ENCODE data around the gene LEO1.
A peak's percentile ranks its signal among the peaks of the same experiment; 100 is the strongest.

LEO1 gene

GRCh38 chr15:51917493-51917892 lies 54.1 kb downstream of the LEO1 start:
- Histone ChIP-seq H3K4me3 (replicated peaks; ENCODE audit: low read depth, low read length) (no peak overlapping the region), H3K36me3 (ENCODE audit: control insufficient read depth, insufficient read depth, low read length) (peaks cover 10% of the 10 kb centered on the region), H3K27me3 (replicated peaks; ENCODE audit: control insufficient read depth, insufficient read depth, low read length) (no peaks in the 10 kb centered on the region)
- TF ChIP-seq CTCF (IDR thresholded peaks at IDR 0.05; ENCODE audit: insufficient read depth, low read length, poor library complexity, severe bottlenecking): peak; percentile 38
- DNase-seq (ENCODE audit: extremely low read depth, insufficient read length): no peak

GRCh38 chr15:51912528-51912927 lies 59.0 kb downstream of the LEO1 start:
- Histone ChIP-seq H3K4me3 (replicated peaks; ENCODE audit: low read depth, low read length) (no peak overlapping the region), H3K36me3 (ENCODE audit: control insufficient read depth, insufficient read depth, low read length) (peaks cover 2% of the 10 kb centered on the region), H3K27me3 (replicated peaks; ENCODE audit: control insufficient read depth, insufficient read depth, low read length) (no peaks in the 10 kb centered on the region)
- no peak for DNase-seq (ENCODE audit: extremely low read depth, insufficient read length)
- TF ChIP-seq CTCF (IDR thresholded peaks at IDR 0.05; ENCODE audit: insufficient read depth, low read length, poor library complexity, severe bottlenecking): no peak

- Histone ChIP-seq H3K36me3 (ENCODE audit: control insufficient read depth, insufficient read depth, low read length) (peaks cover 2% of the 10 kb centered on the region), H3K27me3 (replicated peaks; ENCODE audit: control insufficient read depth, insufficient read depth, low read length) (no peaks in the 10 kb centered on the region), H3K4me3 (replicated peaks; ENCODE audit: low read depth, low read length) (no peak overlapping the region)
- no peak for TF ChIP-seq CTCF (IDR thresholded peaks at IDR 0.05; ENCODE audit: insufficient read depth, low read length, poor library complexity, severe bottlenecking)
- no peak for DNase-seq (ENCODE audit: extremely low read depth, insufficient read length)
Measured at GRCh38 chr15:51909584-51909983, 62.0 kb downstream of the LEO1 start.

- TF ChIP-seq CTCF (IDR thresholded peaks at IDR 0.05; ENCODE audit: insufficient read depth, low read length, poor library complexity, severe bottlenecking): no peak
- H3K4me3 ChIP-seq (replicated peaks; ENCODE audit: low read depth, low read length): no peak overlapping the region
- DNase-seq (ENCODE audit: extremely low read depth, insufficient read length): no peak
- H3K36me3 ChIP-seq (ENCODE audit: control insufficient read depth, insufficient read depth, low read length): peaks cover 5% of the 10 kb centered on the region
- no peaks in the 10 kb centered on the region for H3K27me3 ChIP-seq (replicated peaks; ENCODE audit: control insufficient read depth, insufficient read depth, low read length)
Measured at GRCh38 chr15:51908316-51908715, 63.3 kb downstream of the LEO1 start.

GRCh38 chr15:51907136-51907862 lies 64.3 kb downstream of the LEO1 start:
- Histone ChIP-seq H3K4me3 (replicated peaks; ENCODE audit: low read depth, low read length) (no peak overlapping the region), H3K27me3 (replicated peaks; ENCODE audit: control insufficient read depth, insufficient read depth, low read length) (no peaks in the 10 kb centered on the region), H3K36me3 (ENCODE audit: control insufficient read depth, insufficient read depth, low read length) (peaks cover 5% of the 10 kb centered on the region)
- TF ChIP-seq CTCF (IDR thresholded peaks at IDR 0.05; ENCODE audit: insufficient read depth, low read length, poor library complexity, severe bottlenecking): peak; percentile 14
- no peak for DNase-seq (ENCODE audit: extremely low read depth, insufficient read length)

- DNase-seq (ENCODE audit: extremely low read depth, insufficient read length): no peak
- no peak for TF ChIP-seq CTCF (IDR thresholded peaks at IDR 0.05; ENCODE audit: insufficient read depth, low read length, poor library complexity, severe bottlenecking)
- Histone ChIP-seq H3K27me3 (replicated peaks; ENCODE audit: control insufficient read depth, insufficient read depth, low read length) (no peaks in the 10 kb centered on the region), H3K4me3 (replicated peaks; ENCODE audit: low read depth, low read length) (no peak overlapping the region), H3K36me3 (ENCODE audit: control insufficient read depth, insufficient read depth, low read length) (peaks cover 7% of the 10 kb centered on the region)
Measured at GRCh38 chr15:51904931-51905330, 66.6 kb downstream of the LEO1 start.
